ENCODE measurements around the gene LZTR1.

The LZTR1 gene

DNA sequence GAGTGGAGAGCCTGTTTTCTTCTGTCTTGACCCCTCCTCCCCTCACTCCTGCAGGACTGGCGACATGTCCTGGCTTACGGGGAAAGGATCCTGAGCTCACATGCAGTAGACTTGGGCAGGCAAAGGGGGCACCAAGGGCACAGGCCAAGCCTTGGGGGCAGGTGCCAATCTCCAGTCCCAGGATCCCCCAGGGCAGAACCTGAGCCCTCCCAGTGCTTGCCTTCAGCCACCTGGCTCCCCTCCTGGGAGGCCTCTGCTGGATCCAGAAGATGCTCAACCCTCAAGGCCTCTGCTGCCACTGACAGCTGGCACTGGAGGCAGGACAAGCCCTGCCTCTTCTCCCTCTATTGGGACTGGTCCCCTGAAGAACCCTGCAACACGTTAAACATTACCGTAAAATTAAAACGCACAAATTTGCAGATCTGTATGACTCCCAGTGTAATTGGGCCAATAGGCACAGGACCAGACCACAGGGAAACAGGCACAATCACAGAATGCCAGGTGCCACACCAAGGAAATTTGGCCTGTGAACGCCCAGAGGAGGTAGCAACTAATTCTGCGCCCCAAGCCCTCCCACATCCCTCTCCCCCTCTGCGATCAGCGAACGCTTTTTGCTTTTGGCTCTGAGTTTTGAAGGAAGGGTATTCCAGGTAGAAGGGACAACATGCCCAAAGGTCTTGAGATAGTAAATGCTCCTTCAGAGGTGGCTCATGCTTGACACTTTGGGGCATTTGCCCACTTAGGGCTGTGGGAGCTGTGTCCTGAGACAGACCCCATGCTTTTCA lies 967 bp upstream of the LZTR1 start:
- DNase-seq (ENCODE audit: low read depth in 2 of 2): no peak

DNA sequence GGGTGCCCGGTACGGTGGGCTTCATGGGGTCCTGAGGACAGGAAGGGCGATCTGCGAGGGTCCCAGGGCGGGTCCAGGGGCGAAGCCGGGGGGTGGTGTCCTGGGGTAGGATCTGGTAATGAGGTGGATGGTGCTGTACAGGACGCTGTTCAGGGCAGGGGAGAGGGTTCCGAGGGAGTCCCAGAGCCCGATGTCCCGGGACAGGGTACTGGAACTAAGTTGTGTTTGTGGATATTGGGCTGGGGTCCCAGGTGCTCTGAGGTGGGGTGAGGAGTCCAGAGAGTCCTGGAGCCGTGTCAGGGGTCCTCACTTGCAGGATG lies 426 bp downstream of the LZTR1 start:
- DNase-seq (ENCODE audit: low read depth in 2 of 2): no peak

DNA sequence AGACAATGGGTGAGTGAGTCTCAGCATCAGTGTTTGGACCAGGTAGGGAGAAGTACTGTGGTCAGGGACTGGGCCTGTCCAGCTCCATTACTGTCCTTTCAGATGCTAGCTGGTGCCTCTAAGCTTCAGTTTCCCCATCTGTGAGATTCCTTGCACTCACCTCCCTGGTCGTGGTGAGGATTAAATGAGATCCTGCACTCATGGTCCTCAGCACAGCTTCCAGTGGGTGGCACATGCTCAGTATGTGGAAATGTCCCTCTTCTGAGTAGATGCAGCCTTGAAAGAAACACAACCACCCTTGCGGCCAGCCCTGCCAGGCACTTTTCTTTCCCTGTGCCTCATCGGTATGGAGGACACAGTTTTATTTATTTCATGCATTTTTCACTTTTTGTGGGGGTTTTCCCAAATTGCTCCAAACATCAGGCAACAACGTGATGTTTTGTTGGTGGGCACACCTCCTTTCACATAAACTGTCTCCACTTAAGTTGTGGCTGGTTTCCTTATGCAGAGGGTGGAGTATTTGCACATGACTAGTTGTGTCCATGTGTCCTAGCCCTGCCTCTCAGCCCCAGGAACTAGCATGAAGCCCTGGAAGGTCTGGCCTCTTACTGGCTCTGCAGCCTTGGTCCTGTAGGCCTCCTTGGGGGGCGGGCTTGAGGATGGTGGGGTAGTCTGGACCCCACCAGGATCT lies 1.1 kb downstream of the LZTR1 start:
- no peak for DNase-seq (ENCODE audit: low read depth in 2 of 2)

DNA sequence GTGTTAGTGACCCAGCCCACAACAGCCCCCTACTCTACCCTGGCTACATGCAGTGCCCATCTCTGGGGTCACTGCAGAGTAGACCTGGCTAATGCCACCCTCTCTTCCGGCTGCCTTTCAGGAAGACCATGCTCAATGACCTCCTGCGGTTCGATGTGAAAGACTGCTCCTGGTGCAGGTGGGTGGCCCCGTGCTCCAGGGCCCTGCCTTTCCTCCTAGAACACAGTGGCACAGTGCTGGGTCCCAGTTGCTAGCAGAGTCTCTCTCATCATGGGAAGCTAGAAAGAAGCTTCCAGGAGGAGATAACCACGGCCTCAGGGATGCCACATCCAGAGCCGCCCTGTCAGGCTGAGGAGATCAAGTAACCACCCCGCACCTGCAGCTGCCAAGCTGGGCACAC lies 3.6 kb downstream of the LZTR1 start:
- no peak for DNase-seq (ENCODE audit: low read depth in 2 of 2)

DNA sequence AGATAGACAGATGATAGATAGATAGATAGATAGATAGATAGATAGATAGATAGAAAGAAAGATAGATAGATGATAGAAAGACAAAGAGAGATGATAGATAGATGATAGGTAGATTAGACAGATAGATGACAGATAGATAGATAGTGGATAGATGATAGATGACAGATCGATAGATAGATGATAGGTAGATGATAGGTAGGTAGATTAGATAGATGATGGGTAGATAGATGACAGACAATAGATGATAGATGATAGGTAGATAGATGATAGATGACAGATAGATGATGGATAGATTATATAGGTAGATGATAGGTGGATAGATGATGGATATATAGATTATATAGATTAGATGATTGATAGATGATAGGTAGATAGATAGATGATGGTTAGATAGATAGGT lies 4.3 kb downstream of the LZTR1 start:
- DNase-seq (ENCODE audit: low read depth in 2 of 2): no peak

DNA sequence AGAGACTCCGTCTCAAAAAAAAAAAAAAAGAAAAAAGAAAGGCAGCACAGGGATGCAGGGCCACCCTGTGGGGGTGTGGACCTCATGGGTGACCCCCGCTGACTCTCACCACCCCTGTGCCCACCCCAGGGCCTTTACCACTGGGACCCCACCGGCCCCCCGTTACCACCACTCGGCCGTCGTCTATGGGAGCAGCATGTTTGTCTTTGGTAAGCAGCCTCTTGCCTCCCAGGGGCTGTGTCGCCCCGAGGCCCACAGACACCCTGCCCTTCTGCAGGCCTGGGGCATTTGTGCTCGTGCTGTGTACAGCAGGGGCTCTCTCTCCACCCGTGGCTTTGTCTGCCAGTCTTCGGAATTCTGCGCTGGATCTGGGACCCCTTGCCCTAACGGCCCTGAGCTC lies 5.3 kb downstream of the LZTR1 start:
- no peak for DNase-seq (ENCODE audit: low read depth in 2 of 2)

DNA sequence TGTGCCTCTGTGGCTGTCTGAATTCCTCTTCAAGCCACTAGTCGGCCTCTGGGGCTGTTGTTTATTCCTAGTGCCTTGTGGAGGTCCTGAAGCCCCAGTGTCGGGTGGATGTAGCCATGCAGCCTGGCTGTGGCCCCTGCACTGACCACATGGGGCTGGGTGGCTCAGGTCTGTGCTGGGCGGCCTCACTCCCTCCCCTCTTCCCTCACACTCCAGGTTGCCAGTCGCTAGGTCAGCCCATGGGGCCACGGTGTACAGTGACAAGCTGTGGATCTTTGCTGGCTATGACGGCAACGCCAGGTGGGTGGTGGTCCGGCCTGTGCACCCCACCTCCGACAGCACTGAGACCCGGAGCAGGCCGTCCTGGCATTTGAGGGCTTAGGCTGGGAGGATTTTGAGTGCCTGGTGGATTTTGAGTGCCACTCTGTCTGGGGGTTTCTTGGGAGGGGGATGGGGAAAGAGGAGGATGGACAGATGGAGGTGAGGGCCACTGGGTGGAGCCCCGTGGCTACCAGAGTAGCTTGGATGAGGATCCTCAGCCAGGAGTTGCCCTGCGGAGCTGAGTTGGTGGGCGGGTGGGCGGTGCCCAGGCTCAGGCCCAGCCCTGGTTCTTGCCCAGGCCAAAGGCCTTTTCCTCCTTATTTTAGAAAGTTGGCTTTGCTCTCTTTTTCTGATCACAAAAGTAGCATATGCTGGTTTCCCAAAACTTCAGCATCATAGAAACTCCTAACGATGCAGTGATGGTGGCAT lies 6.7 kb downstream of the LZTR1 start:
- DNase-seq (ENCODE audit: low read depth in 2 of 2): no peak

DNA sequence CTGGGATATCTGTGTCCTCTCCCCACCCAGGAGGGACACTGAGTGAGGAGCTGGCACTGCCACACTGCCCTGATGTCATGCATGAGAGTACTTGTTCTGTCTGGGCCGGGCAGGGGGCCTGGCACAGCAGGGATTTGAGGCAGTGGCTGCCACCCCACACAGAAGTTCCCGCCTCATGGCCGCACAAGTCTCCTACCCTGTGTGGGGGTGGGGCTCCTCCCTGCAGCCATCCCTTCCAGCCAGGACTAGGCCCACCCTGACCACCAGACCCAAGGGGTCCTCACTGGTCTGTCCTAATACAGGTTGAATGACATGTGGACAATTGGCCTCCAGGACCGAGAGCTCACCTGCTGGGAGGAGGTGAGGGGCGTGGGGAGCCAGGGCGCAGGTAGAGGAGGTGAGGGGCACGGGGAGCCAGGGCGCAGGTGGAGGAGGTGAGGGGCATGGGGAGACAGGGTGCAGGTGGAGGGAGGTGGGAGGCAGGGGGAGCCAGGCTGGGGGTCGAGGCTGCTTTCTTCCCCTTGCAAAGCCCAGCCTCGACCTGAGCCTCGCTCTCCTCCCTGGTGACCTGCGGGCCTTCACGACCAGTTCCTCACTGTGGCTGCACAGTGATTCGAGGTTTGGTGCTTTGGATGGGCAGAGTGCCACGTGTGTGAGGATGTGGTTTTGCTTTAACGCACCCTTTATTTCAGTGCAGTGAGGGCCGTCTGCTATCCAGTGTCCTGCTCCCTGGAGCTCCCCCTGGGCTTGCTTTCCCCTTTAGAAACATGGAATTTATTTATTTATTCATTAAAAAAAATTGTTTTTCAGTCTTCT lies 7.4 kb downstream of the LZTR1 start:
- no peak for DNase-seq (ENCODE audit: low read depth in 2 of 2)

DNA sequence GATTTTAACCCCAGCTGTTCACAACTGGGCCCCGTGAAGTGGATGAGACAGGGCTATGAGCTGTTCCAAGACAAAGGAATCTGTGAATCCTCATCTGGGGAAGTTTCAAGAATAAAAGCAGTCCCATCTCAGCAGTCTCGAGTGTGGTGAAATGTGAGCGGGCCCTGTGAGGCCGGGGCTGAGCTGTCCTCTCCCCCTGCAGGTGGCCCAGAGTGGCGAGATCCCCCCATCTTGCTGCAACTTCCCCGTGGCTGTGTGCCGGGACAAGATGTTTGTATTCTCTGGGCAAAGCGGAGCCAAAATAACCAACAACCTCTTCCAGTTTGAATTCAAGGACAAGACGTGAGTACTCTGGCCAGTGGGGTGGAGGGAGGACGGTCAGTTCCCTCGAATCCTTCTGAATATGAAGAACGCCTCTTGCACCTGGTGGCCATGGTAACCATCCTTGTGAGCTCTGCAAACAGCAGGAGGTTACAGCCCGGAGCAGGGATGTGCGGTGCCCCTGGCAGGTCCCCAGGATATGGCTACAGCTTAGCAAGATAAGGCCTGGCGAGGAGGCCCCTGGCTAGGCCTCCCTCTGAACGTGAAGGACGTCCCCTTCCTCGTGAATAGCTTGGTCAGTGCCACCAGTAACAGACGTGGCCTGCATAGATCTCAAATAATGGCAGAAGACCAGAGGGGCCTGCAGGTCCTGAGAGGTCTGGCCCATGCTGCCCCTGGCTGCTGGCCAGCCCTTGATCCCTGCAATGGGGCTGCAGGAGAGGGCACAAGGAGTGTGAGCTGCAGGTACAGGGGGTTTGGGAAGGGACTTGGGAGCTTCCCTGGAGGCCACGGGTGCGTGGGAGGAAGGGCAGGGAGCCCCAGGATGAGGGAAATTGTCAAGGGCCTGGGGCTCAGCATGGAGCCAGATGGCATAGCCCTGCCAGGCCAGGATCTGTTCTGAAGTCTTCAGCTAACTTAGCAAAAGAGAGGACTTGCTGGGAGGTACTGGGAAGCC lies 8.4 kb downstream of the LZTR1 start:
- no peak for DNase-seq (ENCODE audit: low read depth in 2 of 2)

DNA sequence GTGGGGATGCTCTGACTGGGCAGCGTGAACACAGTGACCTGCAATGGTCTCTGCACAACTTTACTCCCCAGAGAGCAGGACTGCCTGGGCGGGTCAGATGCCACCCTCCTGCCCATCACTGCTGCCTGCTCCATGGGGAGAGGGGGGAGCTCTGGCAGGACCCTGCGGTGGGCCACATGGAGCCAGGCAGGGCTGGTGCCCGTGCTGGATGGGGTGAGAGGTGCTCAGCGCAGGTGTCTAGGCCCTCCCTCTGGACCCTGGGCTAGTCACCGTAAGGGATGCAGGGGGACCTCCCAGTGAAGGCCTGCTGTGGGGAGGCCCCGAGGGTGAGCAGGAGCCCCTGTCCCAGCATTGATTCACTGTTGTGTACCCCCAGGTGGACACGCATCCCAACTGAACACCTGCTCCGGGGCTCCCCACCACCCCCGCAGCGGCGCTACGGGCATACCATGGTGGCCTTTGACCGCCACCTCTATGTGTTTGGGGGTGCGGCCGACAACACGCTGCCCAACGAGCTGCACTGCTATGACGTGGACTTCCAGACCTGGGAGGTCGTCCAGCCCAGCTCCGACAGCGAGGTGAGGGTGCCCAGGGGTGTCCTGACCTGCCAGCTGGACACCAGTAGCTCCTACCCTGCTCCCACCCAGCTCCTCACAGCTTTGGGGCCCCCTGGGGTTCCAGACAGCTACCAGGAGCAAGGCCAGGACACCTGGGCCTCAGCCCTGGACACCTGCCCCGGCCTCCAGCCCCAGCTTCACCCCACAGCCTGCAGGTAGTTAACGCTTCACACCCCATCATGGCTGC lies 9.4 kb downstream of the LZTR1 start:
- DNase-seq (ENCODE audit: low read depth in 2 of 2): no peak

DNA sequence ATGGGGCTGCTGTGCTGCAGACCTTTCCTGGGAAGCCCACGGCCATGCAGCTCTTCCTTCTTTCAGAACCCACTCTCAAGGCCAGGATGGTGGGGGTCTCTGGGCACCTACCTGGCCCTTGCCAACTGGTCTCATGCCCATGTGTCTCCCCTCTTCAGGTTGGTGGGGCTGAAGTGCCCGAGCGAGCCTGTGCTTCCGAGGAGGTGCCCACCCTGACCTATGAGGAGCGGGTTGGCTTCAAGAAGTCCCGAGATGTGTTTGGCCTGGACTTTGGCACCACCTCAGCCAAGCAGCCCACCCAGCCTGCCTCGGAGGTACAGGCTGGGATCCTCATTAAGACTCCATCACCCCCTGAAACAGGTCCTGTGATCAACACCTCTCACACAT lies 10.0 kb downstream of the LZTR1 start:
- DNase-seq (ENCODE audit: low read depth in 2 of 2): no peak

DNA sequence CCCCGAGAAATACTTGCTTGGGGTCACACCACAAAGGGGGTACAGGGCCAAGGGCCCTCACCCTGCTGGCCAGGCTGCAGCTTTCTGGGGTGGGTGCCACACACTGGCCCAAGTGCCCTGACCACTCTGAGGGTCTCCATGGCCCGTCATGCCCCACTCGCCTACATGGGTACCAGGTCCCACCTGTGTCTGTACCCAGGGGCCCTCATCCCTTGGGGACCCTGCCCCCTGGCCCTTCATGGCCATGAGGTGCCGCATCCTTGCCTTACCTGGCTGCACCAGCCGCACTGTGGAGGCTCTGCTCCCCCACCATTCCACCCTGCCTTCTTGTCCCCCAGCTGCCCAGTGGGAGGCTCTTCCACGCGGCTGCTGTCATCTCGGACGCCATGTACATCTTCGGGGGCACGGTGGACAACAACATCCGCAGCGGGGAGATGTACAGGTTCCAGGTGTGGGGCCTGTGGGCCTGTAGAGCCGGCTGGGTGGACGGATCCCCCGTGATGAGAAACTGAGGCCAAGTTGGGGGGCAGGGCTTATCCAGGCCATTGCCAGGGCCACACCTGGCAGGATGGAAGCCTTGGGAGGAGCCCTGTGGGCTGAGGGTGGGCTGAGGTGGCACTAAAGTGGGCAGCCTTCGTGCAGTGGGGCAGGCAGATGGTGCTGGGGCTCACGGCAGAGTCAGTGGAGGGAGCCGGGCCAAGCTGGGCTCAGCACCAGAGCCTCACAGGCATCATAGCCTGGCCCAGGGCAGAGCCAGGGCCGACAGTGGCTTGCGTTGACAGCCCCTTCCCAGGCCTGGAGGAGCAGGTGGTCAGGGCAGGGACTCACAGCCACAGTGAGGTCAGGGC lies 10.6 kb downstream of the LZTR1 start:
- no peak for DNase-seq (ENCODE audit: low read depth in 2 of 2)

DNA sequence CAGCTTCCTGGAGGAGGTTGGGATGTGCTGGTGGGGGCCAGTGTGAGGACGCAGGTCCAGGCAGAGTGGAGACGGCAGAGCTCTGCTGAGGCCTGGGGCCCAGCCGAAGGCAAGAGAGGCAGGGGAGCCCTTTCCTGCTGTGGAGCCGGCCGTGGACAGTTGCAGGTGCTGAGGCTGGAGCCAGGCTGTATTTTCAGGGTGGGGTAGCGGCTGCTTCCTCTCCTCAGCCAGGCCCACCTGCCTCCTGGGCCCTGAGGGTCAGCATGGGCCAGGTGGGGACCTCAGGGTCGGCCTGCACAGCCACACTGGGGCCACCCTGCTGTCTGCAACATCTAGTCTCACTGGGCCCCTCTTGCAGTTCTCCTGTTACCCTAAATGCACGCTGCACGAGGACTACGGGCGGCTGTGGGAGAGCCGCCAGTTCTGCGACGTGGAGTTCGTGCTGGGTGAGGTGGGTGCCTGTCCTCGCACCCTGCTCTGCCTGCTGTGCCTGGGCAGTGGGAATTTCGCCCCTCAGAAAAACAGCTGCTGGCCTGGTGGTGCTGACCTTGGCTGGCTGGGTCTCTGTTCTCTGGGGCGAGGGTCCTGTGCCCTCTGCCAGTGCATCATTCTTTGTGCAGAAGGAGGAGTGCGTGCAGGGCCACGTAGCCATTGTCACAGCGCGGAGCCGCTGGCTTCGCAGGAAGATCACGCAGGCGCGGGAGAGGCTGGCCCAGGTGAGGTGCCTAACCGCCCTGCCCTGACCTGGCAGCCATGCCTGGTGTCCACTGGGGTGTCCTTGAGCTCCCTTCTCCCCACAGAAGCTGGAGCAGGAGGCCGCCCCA lies 11.4 kb downstream of the LZTR1 start:
- no peak for DNase-seq (ENCODE audit: low read depth in 2 of 2)

DNA sequence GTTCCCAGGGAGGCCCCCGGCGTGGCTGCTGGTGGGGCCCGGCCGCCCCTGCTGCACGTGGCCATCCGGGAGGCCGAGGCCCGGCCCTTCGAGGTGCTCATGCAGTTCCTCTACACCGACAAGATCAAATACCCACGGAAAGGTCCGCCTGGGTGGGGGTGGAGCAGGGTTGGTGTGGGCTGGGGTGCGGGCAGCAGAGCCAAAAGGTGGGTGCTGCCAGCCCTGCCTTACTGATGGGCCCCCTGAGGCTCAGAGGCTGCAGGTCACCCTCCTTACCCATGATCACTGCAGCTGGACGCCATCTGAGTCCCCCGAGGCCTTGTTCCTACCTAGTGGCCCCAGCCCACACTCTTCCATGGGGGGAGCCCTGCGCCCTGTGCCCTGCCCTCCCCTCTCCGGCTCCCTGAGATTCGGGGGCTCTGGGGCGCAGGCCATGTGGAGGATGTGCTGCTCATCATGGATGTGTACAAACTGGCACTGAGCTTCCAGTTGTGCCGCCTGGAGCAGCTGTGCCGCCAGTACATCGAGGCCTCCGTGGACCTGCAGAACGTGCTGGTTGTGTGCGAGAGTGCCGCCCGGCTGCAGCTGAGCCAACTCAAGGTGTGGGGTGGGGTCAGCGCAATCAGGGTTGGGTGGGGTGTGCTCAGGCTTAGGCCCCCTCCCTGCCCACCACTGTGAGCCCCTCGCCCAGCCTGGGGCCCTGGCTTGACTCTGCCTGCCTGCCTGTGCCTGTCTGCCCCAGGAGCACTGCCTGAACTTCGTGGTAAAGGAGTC lies 12.2 kb downstream of the LZTR1 start:
- no peak for DNase-seq (ENCODE audit: low read depth in 2 of 2)

DNA sequence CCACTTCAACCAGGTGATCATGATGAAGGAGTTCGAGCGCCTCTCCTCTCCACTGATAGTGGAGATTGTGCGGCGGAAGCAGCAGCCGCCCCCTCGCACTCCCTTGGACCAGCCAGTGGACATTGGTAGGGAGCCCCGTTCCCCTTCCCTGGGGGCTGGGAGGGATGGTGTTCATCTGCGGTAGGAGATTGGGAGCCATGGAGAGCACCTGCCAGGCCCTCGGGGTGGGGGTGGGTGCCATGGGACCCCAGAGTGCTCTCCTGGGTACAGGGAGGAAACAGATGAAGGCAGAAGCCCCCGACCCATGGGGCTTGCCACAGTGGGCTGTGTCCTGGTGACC lies 12.8 kb downstream of the LZTR1 start:
- DNase-seq (ENCODE audit: low read depth in 2 of 2): no peak

DNA sequence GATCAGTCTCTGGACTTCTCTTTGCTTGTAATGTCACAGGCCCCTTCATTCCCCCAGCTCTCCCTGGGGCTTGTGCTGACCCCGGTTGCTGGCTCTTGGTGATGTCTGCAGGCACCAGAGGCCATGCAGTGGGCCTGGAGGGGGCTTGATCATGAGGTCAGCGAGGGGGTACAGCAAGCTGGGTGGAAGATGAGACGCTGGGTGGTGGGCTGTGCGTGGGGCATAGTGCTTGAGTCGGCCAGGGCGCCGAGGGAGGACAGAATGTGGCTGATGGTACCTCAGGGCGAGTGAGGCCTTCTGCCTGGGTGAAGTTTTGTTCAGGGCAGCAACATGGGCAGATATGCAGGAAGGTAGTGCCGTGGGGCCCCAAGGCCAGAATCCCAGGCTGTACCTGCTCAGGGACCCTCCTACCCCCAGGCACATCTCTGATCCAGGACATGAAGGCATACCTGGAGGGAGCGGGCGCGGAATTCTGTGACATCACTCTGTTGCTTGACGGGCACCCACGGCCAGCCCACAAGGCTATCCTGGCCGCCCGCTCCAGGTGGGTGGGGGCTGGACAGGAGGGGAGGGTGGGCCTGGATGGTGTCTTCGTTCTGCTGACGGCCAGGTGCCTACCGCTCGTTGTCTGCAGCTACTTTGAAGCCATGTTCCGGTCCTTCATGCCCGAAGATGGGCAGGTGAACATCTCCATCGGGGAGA lies 13.4 kb downstream of the LZTR1 start:
- no peak for DNase-seq (ENCODE audit: low read depth in 2 of 2)

DNA sequence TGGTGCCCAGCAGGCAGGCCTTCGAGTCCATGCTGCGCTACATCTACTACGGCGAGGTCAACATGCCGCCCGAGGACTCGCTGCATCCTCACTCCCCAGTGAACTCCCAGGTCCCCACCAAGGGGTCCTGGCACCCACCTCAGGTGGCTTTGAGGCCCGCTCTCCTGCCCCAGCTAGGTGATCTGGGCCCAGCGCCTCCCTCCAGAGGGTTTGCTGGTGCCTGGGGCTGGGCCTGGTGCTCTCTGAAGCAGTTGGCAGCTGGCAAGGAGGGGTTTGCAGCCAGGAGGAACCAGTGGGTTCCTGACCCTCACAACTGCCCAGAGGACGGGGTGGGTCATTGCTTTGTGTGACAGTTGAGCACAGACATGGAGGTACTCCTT lies 13.9 kb downstream of the LZTR1 start:
- DNase-seq (ENCODE audit: low read depth in 2 of 2): no peak
